Activated effector memory CD4-positive, alpha-beta T cell treated with Interleukin-2 at 50 U/mL for 16 hours (primary cell): ENCODE results near the gene AFAP1L1.
A peak's percentile ranks its signal among the peaks of the same experiment; 100 is the strongest.

ENCODE experiments used
- DNase-seq: peaks from one replicate; pipeline ENCODE4 v3.0.0-alpha.2; 2020

AFAP1L1 gene

DNA sequence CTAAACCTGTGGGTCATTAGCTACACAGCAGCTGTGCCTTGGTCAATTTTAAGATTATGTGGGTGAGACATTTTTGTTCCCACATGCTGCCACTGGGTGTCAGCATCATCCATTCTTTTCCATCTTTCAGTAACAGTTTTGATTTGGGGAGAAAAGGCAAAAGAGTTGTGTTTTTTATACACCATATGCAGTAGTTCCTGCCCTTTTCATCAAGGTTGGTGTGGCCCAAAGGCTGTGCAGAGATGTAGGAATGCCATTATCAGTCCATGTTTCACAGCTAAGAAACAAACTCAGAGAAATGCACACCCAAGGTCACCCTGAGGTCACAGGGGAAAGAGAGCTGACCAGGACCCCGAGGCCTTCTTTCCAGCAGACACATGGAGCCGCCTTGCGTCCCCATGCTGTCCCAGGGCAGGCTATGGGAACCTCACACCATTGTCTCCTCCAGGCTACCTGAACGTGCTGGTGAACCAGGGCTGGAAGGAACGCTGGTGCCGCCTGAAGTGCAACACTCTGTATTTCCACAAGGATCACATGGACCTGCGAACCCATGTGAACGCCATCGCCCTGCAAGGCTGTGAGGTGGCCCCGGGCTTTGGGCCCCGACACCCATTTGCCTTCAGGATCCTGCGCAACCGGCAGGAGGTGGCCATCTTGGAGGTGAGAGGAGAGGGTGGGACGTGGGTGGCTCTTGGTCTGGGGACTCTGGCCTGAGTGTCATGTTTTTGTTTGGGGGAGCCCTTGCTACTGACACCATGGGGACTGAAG, 45.8 kb downstream of the AFAP1L1 start:
- DNase-seq = peak; percentile 6

GRCh38 chr5:149319174-149319573, 47.5 kb downstream of the AFAP1L1 start:
- DNase-seq = no peak

DNA sequence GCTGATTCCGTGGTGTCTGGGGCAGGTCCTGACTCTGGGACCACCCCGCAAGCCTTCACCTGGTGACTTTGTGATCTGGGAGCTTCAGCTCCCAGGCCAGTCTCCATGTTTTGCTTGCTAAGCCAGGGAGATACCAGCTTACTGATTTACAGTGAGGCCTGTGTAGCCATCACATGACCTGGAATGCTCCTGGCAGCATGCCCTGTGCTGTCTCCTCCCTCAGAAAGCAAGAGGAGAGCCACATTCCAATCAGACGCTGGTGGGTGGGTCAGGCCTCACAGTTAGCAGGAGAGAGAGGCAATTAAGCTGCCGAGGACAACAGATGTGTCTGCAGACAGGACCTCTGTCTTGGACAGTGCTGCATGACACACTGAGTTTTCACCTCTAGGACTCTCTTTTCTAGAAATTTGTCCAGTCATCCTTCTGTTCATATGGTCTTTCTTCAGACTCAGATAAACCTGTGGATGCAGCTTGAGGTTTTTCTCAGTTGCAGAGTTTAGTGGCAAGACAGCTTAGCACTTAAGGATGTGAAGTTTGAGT, 49.2 kb downstream of the AFAP1L1 start:
- no peak for DNase-seq

- no peak for DNase-seq
These were observed 50.9 kb downstream of the AFAP1L1 start for GRCh38 chr5:149322518-149322917.

GRCh38 chr5:149323210-149323609, 51.6 kb downstream of the AFAP1L1 start:
- no peak for DNase-seq

GRCh38 chr5:149323621-149324205, 52.1 kb downstream of the AFAP1L1 start:
- no peak for DNase-seq

- DNase-seq = no peak
These were observed 53.0 kb downstream of the AFAP1L1 start for GRCh38 chr5:149324641-149325040.

- no peak for DNase-seq
These were observed 53.6 kb downstream of the AFAP1L1 start for GRCh38 chr5:149325166-149325735.

DNA sequence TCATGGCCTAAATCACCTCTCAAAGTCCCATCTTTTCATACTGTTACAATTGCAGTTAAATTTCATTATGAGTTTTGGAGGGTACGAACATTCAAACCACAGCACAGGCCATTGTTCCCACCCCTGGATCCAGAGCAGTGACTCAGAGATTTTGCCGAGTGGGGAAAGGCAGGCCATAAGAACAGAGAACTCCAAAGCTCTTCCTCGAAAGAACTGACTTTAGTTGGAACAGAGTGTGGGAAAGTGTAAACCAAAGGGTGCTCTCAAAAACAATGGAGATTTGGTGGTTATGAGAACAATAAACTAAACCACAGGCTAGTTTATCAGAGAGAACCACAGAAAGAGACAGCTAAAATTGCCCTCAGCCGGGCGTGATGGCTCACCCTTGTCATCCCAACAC, 54.2 kb downstream of the AFAP1L1 start:
- no peak for DNase-seq

DNA sequence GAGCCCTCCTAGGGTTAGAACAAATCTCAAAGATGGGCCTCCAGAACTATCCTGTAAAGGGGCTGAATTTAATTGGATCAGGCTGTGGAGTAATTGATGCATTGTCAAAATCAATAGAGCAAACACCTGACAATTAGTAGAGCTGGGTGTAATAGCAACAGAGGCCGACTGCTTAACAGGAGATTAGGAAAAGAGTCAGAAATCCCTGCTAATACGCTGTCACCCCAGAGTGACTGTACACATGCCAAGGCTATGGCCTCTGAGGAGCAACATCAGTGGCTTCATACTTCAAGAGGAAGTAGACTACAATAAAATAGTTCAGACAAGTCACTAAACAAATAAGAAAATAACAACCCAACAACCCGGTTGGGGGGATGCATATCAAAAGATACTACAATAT, 55.0 kb downstream of the AFAP1L1 start:
- no peak for DNase-seq

GRCh38 chr5:149328177-149328576, 56.5 kb downstream of the AFAP1L1 start:
- no peak for DNase-seq

DNA sequence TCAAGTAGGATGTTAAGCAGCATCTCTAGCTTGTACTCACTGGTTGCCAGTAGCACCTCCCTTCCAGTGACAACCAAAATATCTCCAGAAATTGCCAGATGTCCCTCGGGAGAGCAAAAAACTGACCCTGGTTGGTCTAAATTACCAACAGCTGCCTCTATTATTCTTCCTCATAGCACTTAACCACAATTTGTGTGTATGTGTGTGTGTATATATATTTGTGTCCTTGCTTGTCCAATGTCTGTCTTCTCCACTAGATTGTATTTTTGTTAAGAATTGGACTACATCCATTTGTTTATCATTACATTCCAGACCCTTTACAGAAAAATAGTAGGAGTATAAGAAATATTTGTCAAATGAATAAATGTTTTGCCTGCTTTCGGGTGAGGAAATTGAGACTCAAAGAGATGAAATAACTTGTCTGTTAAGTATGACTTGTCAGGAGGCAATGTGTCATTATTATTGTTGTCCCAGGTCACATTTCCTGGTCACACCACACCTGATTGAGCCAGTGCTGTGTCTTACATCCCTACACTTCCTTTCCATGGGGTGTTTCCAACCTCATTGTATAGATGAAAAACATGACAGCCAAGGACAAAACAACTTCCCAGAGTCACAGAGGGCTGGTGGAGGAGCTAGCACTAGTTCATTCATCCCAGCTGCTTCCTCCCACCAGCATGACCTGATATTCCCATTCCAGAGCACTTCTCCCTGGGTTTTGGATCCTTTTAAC, 62.2 kb downstream of the AFAP1L1 start:
- no peak for DNase-seq

DNA sequence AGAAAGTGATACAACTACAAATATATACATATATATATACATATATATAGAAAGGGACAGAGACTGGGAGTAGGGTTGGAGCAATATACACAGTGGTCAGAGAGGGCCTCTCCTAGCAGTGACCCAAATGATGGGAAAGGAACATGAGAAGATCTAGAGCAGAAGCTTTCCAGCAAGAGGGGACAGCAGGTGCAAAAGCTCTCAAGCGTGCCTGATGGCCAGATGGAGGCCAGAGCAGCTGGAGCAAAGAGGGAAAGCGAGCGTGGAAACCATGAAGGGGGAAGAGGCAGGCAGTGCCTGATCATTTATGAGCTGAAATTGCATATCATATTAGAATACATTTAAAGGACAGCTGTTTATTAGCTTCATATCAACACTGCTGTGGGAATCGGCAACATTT, 66.1 kb downstream of the AFAP1L1 start:
- DNase-seq = no peak

- no peak for DNase-seq
These were observed 66.7 kb downstream of the AFAP1L1 start for GRCh38 chr5:149338364-149338763.

- DNase-seq = no peak
These were observed 69.3 kb downstream of the AFAP1L1 start for GRCh38 chr5:149340920-149341319.

GRCh38 chr5:149341876-149342275, 70.2 kb downstream of the AFAP1L1 start:
- no peak for DNase-seq

GRCh38 chr5:149344151-149344550, 72.5 kb downstream of the AFAP1L1 start:
- no peak for DNase-seq

- DNase-seq = peak; percentile 82
These were observed 73.7 kb downstream of the AFAP1L1 start, which contains the start of gene GRPEL2 for GRCh38 chr5:149345147-149345891. GRPEL2 (plus strand) TSS chr5:149345499; CDS start chr5:149345540, 41 bp downstream.

GRCh38 chr5:149345892-149346222, 74.2 kb downstream of the AFAP1L1 start:
- DNase-seq = no peak

- no peak for DNase-seq
These were observed 76.9 kb downstream of the AFAP1L1 start for GRCh38 chr5:149348518-149348917.

- DNase-seq = no peak
These were observed 77.7 kb downstream of the AFAP1L1 start for GRCh38 chr5:149349382-149349781.

GRCh38 chr5:149352169-149352568, 80.5 kb downstream of the AFAP1L1 start:
- no peak for DNase-seq

DNA sequence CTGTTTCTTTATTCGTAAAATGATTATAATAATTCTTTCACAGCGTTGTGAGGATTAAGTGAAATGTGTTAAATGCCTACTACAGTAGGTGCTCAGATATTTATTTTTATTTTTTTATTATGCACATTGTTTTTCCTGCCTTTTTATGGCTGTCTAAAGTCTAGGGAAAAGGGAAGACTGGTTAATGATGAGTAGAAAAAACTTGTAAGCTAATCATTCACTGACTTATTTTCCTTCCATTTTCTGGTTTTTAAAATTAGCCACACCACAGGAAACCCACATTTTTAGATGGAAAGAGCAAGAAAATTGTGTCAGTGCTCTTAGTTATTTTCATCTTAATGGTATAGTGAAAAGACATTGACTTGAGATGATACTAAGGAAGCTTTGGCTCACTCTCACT, 82.3 kb downstream of the AFAP1L1 start:
- no peak for DNase-seq
